ENCODE results near the gene S100A16.

- TF ChIP-seq CTCF (IDR thresholded peaks at IDR 0.05) (no peak), POLR2A (IDR thresholded peaks at IDR 0.05) (no peak)
Measured at GRCh38 chr1:153643100-153643499, 30.2 kb upstream of the S100A16 start.

Data from body of pancreas (tissue), 4 donors.